KMS-11 (cell line): ENCODE results near the gene LAD1.

Source experiments
- H2AFZ ChIP-seq: fragments of 200-600 bp; sonication (generic); 2 replicates; pipeline ENCODE4 v1.6.1; 2016; ENCODE audit warnings: antibody characterized with exemption, mixed run types, low read depth
- H3K27ac ChIP-seq: fragments of 200-600 bp; sonication (generic); 2 replicates; pipeline ENCODE4 v1.6.1; 2016; ENCODE audit warnings: mild to moderate bottlenecking, mixed run types
- H3K27me3 ChIP-seq: fragments of 200-600 bp; sonication (generic); 2 replicates; pipeline ENCODE4 v1.6.1; 2017; ENCODE audit warnings: mild to moderate bottlenecking, low read depth, mixed run types, moderate library complexity; ENCODE audit not compliant: insufficient read depth
- H3K36me3 ChIP-seq: fragments of 200-600 bp; sonication (generic); 2 replicates; pipeline ENCODE4 v1.6.1; 2017; ENCODE audit warnings: mild to moderate bottlenecking, mixed run types; ENCODE audit not compliant: insufficient read depth
- H3K4me1 ChIP-seq: fragments of 200-600 bp; sonication (generic); 2 replicates; pipeline ENCODE4 v1.6.1; 2016; ENCODE audit warnings: mild to moderate bottlenecking, low read depth, mixed run types; ENCODE audit not compliant: poor library complexity, severe bottlenecking
- H3K4me2 ChIP-seq: fragments of 200-600 bp; sonication (generic); 2 replicates; pipeline ENCODE4 v1.7.0; 2016; ENCODE audit warnings: mild to moderate bottlenecking, mixed run types
- H3K4me3 ChIP-seq: fragments of 200-600 bp; sonication (generic); IDR thresholded peaks from 2 replicates; pipeline ENCODE4 v1.6.1; 2017; ENCODE audit warnings: low read depth, low read length, mixed read lengths; ENCODE audit not compliant: insufficient read depth
- H3K79me2 ChIP-seq: fragments of 200-600 bp; sonication (generic); 2 replicates; pipeline ENCODE4 v1.6.1; 2016; ENCODE audit warnings: low read depth, mixed run types; ENCODE audit not compliant: insufficient read depth
- H3K9ac ChIP-seq: fragments of 200-600 bp; sonication (generic); 2 replicates; pipeline ENCODE4 v1.6.1; 2016; ENCODE audit warnings: mild to moderate bottlenecking, mixed run types
- H4K20me1 ChIP-seq: fragments of 200-600 bp; sonication (generic); 2 replicates; pipeline ENCODE4 v1.6.1; 2016; ENCODE audit warnings: mild to moderate bottlenecking, mixed run types; ENCODE audit not compliant: insufficient read depth
- CTCF ChIP-seq: fragments of 200-600 bp; sonication (generic); conservative IDR thresholded peaks from 2 replicates; pipeline ENCODE4 v1.6.1; 2017; ENCODE audit warnings: low read depth, mild to moderate bottlenecking, antibody characterized with exemption, low read length, moderate library complexity, mixed read lengths

Gene LAD1

GRCh38 chr1:201366696-201367095 is 32.4 kb downstream of the LAD1 start:
- H3K4me1 ChIP-seq = no peaks in the 10 kb centered on the region
- H3K79me2 ChIP-seq = no peaks in the 10 kb centered on the region
- no peaks in the 10 kb centered on the region for H4K20me1 ChIP-seq
- H3K36me3 ChIP-seq = no peaks in the 10 kb centered on the region
- H3K27ac ChIP-seq = no peak overlapping the region
- no peak overlapping the region for H3K4me2 ChIP-seq
- no peak overlapping the region for H2AFZ ChIP-seq
- TF ChIP-seq CTCF = no peak
- no peak overlapping the region for H3K4me3 ChIP-seq
- peaks cover 82% of the 10 kb centered on the region for H3K27me3 ChIP-seq
- H3K9ac ChIP-seq = no peak overlapping the region

GRCh38 chr1:201365251-201365650 is 33.9 kb downstream of the LAD1 start:
- Histone ChIP-seq H3K9ac (no peak overlapping the region), H3K4me1 (no peaks in the 10 kb centered on the region), H3K27me3 (peaks cover 67% of the 10 kb centered on the region), H2AFZ (no peak overlapping the region), H3K4me2 (no peak overlapping the region), H3K36me3 (no peaks in the 10 kb centered on the region), H4K20me1 (no peaks in the 10 kb centered on the region), H3K4me3 (no peak overlapping the region), H3K27ac (no peak overlapping the region), H3K79me2 (no peaks in the 10 kb centered on the region)
- TF ChIP-seq CTCF = no peak

GRCh38 chr1:201364808-201365105 is 34.4 kb downstream of the LAD1 start:
- H3K4me2 ChIP-seq = no peak overlapping the region

GRCh38 chr1:201363467-201363866 is 35.7 kb downstream of the LAD1 start:
- Histone ChIP-seq H3K9ac (no peak overlapping the region), H2AFZ (no peak overlapping the region), H3K4me2 (no peak overlapping the region), H3K79me2 (no peaks in the 10 kb centered on the region), H3K27ac (no peak overlapping the region), H3K4me1 (no peaks in the 10 kb centered on the region), H3K36me3 (no peaks in the 10 kb centered on the region), H3K4me3 (no peak overlapping the region), H4K20me1 (no peaks in the 10 kb centered on the region), H3K27me3 (peaks cover 49% of the 10 kb centered on the region)
- no peak for TF ChIP-seq CTCF

More at GRCh38 chr1:201364808-201365105, 34.4 kb downstream of the LAD1 start:
- no peak for TF ChIP-seq CTCF
- H4K20me1 ChIP-seq = no peaks in the 10 kb centered on the region
- H3K79me2 ChIP-seq = no peaks in the 10 kb centered on the region
- no peaks in the 10 kb centered on the region for H3K36me3 ChIP-seq
- H3K27ac ChIP-seq = no peak overlapping the region
- no peak overlapping the region for H3K4me3 ChIP-seq
- H3K27me3 ChIP-seq = peaks cover 62% of the 10 kb centered on the region
- H3K4me1 ChIP-seq = no peaks in the 10 kb centered on the region
- no peak overlapping the region for H3K9ac ChIP-seq
- H2AFZ ChIP-seq = no peak overlapping the region

- no peak overlapping the region for H2AFZ ChIP-seq
- no peak for TF ChIP-seq CTCF
- peaks cover 44% of the 10 kb centered on the region for H3K27me3 ChIP-seq
- H3K9ac ChIP-seq = no peak overlapping the region
- H4K20me1 ChIP-seq = no peaks in the 10 kb centered on the region
- H3K4me3 ChIP-seq = no peak overlapping the region
- no peaks in the 10 kb centered on the region for H3K36me3 ChIP-seq
- no peak overlapping the region for H3K4me2 ChIP-seq
- H3K27ac ChIP-seq = no peak overlapping the region
- no peaks in the 10 kb centered on the region for H3K79me2 ChIP-seq
- no peaks in the 10 kb centered on the region for H3K4me1 ChIP-seq
Observed at GRCh38 chr1:201362906-201363305, 36.2 kb downstream of the LAD1 start.
